ENCODE data around the gene ERFL.

The ERFL gene

DNA sequence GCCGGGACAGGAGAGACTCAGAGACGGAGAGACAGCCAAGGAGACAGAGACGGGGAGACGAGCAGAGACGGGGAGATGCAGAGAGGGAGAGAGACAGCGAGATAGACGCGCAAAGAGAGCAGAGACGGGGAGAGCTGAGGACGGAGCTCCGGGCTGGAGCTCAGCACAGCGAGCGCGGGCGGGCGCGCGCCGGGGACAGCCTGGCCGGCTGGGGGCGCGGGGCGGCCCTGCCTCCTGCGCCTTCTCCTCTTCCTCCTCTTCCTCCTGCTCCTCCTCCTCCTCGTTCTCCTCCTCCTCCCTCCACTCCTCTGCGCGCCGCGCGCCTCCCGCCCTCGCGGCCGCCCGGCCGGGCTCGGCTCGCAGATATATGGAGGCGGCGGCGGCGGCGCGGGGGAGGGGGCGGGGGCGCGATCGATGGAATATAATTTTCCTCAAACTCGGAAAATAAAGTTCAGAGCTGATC, at the start of gene ERFL:
ERFL (minus strand) TSS at position 229 of the 463 bp plus-strand sequence. CDS start 15,530 bp downstream, outside the sequence.
- DNase-seq (ENCODE audit: low read depth) = no peak

DNA sequence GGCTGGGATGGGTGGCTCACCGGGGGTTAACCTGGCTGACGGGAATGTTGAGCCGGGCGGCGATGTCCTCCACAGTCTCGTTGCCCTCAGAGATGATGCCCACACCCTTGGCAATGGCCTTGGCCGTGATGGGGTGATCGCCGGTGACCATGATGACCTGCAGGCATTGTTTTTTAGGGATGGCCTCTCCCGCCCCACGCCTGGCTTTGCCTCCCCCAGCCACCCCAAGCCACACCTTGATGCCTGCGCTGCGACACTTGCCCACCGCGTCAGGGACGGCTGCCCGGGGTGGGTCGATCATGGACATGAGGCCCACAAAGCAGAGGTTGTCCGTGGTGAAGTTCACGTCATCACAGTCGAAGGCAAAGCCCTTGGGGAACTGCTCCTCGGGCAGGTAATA, 49.7 kb upstream of the ERFL start:
- DNase-seq (ENCODE audit: low read depth) = no peak

DNA sequence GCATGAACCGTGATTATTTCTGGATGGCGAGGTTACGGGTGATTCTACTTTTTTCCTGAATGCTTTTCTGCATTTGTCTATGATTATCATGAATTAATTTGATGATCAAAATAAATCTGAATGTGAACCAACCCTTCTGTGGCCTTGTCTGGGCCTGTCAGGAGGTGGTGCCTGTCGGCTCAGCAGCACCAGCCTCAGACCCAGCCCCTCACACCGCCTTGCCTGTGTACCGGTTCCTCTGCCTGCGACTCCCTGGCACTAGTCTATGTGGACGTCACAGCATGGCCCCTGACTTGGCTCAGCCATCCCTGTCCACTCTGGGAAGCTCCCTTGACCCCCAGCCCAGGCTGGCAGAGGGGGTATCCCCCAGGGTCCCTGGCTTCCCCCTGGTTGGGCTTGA, 46.4 kb upstream of the ERFL start:
- no peak for DNase-seq (ENCODE audit: low read depth)

DNA sequence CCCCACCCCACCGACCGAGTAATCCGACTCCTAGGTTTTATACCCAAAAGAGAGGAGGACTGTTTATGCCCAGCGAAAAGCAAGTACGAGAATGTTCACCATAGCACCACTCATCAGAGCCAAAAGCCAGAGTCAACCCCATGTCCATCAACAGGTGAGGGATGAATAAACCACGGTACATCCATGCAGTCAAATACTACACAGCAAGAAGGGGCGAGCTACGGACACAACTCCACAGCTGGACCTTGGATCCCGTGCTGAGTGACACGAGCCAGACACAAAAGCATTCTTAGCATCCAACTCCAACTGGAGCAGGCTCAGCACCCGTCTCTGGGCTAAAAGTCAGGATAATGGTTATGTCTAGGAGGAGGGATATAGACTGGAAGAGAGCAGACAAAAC, 43.1 kb upstream of the ERFL start:
- DNase-seq (ENCODE audit: low read depth) = no peak

DNA sequence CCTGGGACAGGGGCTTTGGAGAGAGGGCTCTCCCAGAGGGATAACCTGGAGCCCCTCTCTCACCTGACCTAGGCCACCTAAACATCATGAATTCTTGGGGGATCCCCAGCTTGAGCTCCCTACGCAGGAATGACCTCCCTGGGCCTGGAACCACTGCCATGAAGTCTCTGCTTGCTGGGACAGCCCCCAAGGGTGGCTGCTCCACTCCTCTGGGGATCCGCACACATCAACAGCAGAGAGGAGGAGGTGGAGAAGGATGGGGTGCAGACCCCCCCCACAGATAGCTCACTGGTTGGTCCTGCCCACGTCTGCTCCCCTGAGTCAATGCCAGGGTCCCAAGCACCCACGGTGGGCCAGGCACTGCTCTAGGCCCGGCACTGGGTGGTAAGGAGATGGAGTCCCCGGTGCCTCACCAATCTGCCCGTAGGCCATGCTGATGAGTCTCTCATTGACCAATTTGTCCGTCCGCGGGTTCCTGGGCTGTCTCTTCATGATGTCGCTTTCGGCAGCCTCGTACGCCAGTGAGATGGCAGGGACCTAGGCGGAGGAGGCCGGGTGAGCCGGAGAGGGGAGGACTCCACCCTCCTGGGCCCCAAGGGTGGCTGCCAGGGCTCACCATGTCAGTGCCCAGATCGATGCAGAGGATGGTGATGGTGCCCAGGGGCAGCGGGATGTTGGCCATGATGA, 41.7 kb upstream of the ERFL start:
- DNase-seq (ENCODE audit: low read depth) = no peak

DNA sequence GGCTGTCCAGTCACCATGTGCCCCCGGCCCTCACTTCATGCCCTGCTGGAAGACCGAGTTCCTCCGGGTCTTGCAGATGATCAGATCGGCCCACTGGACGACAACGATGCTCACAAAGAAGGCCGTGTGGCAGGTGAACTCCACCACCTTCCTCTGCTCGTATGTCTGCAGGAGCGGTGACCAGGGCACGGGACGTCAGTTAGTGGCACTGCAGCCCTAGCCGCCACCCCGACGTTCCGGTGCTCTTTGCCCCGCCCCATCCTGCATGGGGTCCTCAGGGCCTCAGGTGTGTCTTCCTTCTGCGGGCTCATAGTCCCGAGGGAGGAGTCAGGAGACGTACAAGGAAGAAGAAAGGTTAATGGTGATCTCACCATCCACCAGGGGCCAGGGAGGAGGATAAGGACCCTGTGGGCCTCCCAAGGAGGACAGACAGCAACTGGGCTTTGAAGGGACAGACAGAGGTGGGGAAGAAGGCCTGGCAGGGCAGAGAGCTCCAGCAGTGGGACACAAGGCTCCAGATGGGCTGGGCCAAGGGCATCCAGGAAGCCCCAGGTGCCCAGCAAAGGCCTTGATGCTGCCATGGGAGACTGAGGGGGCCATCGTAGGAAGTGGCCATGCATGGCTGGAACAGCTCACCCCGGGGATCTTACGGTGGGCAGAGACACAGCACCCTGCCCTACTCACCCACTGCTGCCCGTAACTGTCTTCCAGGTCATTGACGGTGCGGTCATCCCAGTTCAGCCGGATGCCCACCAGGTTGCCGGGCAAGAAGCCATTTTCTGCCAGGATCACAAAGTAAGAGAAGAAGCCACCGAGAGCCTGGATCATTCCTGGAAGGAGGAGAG, 40.7 kb upstream of the ERFL start:
- DNase-seq (ENCODE audit: low read depth) = no peak

DNA sequence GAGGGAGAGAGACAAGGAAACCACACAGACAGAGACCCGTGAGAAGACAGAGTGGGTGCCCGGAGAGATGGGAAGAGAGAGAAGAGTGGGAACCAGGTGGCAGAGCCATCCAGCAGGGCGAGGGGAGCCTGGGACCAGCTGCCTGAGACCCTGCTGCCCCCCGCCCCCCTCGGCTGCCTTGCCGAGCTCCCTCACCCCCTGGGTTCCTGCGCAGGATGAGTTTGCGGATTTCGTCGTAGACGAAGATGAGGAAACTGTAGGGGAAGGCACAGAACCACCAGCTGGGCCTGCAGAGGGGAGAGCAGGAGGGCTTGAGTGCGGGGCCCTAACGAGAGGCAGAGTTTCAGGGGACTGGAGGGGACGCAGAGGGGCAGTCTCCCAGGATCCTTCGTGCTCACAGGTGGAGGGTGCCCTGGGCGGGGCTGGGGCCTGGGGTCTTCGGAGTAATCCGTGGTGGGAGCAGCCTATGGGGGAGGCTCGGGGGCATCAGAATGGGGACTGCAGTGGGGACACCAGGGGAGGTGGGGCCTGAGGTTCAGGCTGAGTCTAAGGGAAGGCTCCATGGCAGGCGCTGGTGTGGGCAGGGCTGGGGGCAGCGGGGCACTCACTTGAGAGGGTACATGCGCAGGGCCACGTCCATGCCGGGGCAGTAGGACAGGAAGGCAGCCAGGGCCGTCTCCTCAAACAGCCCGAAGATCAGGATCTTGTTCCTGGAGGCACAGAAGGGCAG, 39.0 kb upstream of the ERFL start:
- no peak for DNase-seq (ENCODE audit: low read depth)

DNA sequence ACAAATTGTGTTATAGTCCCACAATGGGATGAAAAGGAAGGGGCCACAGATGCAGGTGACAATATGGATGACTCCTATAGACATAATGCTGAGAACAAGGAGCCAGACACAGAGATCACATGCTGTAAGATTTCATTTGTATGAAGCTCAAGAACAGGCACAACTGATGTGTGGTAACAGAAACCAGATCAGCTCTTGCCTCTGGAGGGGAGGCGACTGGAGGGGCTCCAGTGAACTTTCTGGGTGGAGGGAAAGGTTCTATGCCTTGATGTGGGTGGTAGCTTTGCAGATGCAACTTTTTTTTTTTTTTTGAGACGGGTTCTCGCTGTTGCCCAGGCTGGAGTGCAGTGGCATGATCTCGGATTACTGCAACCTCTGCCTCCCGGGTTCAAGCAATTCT, 36.9 kb upstream of the ERFL start:
- DNase-seq (ENCODE audit: low read depth) = no peak

DNA sequence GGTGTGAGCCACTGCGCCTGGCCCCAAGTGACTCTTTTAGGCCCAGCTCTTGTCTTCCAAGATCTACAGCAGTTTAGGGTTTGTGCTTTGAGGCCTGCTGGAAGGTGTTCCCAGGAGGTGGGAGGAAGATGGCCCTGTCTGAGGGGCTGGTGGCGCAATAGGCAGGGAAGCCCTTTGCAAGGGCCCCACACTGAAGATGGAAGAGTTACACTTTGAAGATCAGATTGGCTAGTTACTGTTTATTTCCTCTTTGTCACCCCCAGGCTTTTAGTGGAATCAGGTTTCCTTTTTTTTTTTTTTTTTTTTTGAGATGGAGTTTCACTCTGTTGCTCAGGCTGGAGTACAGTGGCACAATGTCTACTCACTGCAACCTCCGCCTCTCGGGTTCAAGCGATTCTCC, 32.7 kb upstream of the ERFL start:
- no peak for DNase-seq (ENCODE audit: low read depth)

DNA sequence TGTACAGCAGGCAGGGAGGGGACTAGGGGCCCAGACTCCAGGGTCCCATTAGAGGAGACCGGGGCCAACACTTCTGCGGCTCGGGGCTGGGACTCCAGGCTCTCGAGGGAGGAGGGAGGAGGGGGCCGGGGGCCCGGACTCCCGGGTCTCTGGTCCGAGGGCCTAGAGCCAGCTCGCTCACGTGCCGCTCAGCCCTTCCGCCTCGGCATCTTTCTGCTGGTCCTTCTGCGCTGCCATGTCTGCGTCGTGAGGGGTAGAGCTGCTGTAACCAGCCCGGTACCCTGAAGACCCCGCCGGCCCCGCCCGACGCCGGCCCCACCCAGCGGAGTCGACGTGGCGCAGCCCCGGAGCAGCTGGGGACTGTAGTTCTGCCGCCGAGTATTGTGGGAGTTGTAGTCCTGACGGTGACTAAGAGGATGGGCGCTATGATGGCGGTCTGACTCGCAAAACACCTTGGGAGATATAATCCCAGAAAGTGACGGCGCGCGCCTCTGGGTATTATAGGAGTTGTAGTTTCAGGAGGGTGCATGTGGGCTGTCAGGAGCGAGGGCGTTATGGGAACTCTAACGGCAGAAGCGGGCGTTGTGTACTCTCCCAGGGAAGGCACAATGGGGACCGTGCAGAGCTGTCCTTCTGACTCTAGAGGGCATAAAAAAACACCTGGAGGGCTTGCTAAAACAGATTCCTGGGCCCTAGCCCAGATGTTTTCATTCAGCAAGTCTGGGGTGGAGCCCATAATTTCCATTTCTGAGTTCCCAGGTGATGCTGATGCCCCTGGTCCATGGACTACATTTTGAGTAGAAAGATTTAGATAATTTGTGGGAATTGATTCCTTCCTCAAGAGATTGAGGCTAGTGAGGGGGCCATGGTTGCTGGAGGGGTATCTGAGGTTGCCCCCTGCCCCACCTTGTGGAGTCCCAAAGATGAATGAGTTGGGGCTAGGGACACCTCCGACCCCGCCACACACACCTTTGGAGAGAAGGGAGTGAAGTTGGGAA, 31.1 kb upstream of the ERFL start, which contains the start of gene RABAC1:
RABAC1 (minus strand) TSS at position 266 of the 998 bp plus-strand sequence; CDS start at position 237, 29 bp downstream.
- DNase-seq (ENCODE audit: low read depth) = peak; percentile 70

DNA sequence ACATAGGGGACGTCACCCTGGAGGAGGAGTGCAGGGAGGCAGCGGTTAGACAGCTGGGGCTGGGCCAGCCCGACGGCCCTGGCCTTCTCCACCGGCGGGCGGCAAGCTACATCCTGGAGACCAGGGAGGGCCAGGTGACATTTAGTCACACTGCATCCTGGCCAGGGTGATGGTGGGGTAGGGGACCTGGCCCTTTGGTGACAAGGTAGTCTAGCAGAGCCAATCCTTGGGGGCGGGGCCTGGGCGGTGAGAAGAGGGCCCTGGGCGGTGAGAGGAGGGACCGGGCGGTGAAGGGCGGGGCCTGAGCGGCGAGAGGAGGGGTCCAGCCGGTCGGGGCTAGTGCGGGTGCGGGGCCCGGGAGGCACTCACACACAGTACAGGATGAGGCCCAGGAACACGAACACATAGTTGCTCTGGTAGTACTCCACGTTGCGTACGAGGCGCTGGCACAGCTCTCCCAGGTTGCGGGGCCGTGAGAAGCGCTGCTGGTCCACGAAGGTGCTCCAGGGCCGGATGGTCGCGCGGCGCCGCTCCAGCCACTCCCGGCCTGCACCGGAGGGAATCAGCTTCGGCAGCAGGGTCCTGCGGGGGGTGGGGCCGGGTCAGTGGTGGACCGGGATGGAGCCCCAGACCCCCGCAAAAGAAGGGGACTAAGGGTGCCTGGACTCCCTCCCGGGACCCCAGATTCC, 30.3 kb upstream of the ERFL start:
- no peak for DNase-seq (ENCODE audit: low read depth)

DNA sequence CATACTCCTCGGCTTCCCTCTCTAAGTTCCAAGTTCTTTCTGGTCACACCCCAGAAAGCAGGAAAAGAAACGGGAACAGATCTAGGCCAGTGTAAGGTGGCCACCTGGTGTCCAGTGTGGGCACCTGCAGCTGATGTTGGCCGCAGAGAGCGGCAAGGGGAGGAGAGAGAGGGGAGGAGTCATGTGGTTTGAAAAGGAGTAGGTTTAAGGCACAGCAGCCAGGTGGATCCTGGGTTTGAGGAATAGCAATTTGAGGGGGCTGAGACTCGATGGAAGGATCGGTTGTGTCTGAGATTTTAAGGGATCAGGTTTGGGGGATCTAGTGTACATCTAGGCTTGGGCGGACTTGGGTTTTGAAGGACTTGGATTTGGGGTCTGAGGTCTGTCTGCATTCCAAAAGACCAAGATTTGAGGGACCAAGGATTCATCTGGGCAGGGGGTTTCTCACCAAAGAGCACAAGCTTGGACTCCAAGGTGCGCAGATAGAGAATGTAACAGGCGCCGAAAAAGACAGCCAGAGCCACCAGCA, 29.7 kb upstream of the ERFL start:
- no peak for DNase-seq (ENCODE audit: low read depth)

DNA sequence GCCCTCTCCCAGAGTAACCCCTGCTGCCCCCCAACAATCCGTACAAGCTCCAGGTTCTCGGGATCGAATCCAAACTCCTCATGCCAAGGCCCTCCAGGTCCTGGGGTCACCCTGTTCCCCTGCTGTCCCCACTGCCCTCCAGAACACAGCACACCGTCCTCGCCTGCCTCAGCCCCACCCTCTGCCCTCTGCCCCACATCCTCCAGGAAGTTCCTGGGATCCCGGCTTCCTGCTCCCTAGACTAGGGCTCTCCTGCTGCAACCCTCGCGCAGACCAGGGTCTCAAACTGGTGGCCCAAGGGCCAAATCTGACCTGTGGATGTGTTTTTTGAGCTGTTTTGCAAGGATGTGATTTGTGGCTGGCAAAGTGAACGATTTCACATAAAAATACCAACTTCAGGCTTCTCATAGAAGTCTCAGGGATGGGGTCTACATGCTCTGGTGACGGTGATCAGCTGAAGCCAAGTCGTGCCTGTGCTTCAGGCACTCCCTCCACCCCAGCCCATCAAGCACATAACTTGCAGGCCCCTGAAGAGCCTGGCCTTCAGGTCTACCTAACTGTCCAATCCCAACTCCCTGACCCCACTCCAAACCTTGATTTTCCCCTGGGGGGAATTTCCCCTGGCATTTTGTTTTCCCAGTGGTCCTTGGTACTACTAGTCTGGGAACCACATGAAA, 29.1 kb upstream of the ERFL start:
- no peak for DNase-seq (ENCODE audit: low read depth)

DNA sequence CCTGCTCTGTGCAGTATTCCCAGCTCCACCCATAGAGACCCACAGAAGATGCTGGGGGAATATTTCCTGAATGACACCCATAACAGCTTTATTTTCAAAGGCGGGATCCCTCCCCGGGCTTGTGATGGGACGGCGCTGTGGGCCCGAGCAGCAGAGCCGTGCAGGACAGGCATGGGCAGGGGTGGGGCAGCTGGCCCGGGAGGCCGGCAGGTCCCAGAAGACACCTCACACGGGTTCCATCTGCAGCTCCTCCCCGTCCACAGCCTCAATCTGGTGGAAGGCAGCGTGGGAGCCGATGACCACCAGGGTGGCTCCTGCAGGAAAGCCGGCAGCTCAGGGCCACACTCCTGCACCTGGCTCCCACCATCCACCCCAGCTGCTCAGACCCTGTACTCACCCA, 28.4 kb upstream of the ERFL start:
- DNase-seq (ENCODE audit: low read depth) = no peak

DNA sequence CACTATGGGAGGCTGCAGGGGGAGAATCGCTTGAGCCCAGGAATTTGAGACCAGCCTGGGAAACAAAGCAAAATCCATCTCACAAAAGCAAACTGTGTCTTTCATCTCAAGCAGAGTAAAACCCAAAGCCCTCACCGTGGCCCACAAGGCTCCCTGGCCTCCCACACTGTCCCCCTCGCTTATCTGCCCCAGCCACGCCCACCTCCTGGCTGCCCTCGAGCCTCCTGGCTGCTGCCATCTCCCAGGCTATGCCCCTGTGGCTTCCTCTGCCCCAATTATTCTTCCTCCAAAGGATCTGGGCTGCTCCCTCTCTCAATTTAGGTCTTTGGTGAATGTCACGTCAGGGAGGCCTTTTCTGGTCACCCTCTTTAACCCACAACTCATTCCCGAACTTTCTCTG, 27.3 kb upstream of the ERFL start:
- no peak for DNase-seq (ENCODE audit: low read depth)

DNA sequence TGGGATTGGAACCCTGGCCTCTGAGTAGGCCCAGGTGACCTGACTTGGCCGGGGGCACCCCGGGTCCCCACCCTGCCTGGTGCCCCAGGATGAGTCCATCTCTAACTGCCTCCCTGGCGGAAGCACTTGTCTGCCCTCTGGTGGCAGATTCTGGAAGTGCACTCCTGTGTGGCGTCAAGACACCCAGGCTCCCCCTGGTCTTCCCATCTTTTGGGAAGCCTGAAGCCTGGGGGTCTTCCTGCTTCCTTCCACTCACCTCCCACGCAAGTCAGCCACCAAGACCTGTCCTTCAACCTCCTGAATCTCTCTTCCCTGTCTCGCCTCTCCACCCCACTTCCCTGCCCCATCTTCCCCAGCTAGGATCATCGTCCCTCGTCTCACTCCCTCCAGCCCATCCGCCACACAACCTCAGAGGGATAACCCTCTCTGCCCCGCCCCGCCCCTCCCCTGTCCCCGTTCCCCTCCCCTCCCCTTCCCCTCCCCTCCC, 23.5 kb upstream of the ERFL start:
- no peak for DNase-seq (ENCODE audit: low read depth)

DNA sequence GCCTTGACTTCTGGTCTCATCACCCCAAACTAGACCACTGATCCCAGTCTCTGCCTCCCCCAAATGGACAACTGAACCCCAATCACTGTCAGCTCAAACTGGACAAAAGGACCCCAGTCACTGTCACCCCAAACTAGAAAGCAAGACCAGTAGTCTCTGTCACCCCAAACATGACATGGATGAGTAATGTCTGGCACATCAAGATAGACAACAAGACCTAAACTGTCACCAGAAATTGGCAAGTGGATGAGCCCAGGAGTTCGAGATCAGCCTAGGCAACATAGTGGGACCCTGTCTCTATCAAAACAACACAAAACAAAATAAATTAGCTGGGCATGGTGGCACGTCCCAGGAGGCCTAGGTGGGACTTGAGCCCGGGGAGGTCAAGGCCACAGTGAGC, 18.8 kb upstream of the ERFL start:
- DNase-seq (ENCODE audit: low read depth) = no peak

DNA sequence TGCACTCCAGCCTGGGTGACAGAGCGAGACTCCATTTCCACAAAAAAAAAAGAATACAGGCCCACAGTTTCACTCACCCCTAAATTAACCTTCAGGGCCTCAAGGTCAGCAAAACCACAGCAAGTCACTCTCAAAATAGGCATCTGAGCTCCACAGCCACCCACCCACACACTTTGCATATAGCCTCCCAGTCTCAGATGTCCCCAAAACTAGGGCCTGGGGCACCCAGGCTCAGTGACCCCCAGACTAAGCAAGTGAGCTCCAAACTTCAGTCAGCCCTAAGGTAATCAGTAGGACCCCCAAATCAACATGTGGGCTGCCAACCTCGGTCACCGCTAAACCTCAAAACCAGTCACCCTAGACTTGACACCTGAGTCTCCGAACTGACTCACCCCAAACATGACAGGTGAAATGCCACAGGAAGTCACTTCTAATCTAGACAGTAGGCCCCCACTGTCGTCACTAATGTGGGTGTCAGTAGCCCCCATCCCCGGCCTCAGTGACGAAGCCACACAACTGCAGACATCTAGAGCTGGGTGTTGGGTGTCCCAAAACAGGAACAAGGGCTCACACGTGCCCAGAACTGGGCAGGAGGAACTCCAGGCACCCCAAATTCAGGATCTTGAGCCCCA, 17.0 kb upstream of the ERFL start:
- DNase-seq (ENCODE audit: low read depth) = no peak

DNA sequence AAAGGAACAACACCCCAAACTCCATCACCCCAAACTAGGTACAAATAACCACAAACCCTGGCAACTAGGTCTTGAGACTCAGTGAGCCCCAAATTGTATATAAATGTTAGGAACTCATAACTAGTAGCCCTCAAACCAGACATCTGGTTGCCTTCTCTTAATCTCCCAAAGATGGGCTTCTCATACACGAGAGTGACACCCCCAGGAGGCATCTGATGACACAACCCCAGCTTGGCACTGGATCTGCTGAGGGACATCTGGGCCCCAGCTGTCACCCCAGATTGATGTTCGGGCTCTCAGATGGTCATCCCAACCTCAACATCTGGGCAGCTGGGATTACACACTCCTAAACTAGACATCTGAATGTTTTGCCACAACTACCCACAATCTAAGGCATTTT, 16.1 kb upstream of the ERFL start:
- no peak for DNase-seq (ENCODE audit: low read depth)

Data from CMK (cell line).